Psoas muscle (tissue), 8 donors: ENCODE measurements around the gene CEBPB. TPM values are rescaled to one million over a fixed set of nuclear protein-coding genes. Genes with fewer than 3 reads are reported as not detected.
A peak's percentile ranks its signal among the peaks of the same experiment; 100 is the strongest.
"Not testable (repeated sequence)": the region's sequence is repeated elsewhere in the genome, so short reads cannot be mapped to it uniquely, and the experiment has no call there.

ENCODE experiments used
- ATAC-seq, 4 donors: fragments of 200-7000 bp; cut with Tn5 transposase; one replicate each; pipeline ENCODE4 v1.9.1; 2020; ENCODE audit warnings: moderate library complexity in 3 of 4, mild to moderate bottlenecking in 2 of 4
- DNase-seq, 2 donors: peaks; one replicate each; pipeline ENCODE4 v3.0.0-alpha.2; 2020
- H3K27ac ChIP-seq: fragments of 200-600 bp; one replicate; pipeline ENCODE4 v1.8.0; 2022
- H3K27me3 ChIP-seq, 3 donors: fragments of 200-600 bp in 1 of 3; one replicate each; pipeline versions ENCODE4 v1.6.1 to v1.8.0; 2013 to 2022; ENCODE audit warnings: low read length in 2 of 3, mild to moderate bottlenecking in 2 of 3, moderate library complexity in 1 of 3; ENCODE audit not compliant: insufficient read depth in 3 of 3
- H3K36me3 ChIP-seq, 2 donors: fragments of 200-600 bp in 1 of 2; one replicate each; pipeline versions ENCODE4 v1.6.1 to v1.8.0; 2013 to 2022; ENCODE audit warnings: low read depth in 1 of 2, mild to moderate bottlenecking in 1 of 2, moderate library complexity in 1 of 2; ENCODE audit not compliant: insufficient read depth in 1 of 2
- H3K4me1 ChIP-seq: fragments of 200-600 bp; one replicate; pipeline ENCODE4 v1.8.0; 2022
- H3K4me3 ChIP-seq: fragments of 200-600 bp; one replicate; pipeline ENCODE4 v1.8.0; 2022; ENCODE audit warnings: mild to moderate bottlenecking
- H3K9me3 ChIP-seq: fragments of 200-600 bp; one replicate; pipeline ENCODE4 v1.8.0; 2022
- WGBS, 3 donors: extraction: QIAGEN DNeasy Blood & Tissue Kit; methylation state at CpG; one replicate each; pipeline versions ENCODE4 v1.1.6 to v1.1.7; 2013; 5-methylcytosine and 5-hydroxymethylcytosine counted together
- intact Hi-C, 2 donors: fragments of 100-400 bp; cut with DNase I; formaldehyde crosslinking; loops; one replicate each; pipeline versions ENCODE4 v1.11.0 to v1.14.2; 2022
- polyA plus RNA-seq, 3 donors: library from polyadenylated mRNA; stranded (reverse); fragments of 200-250 nt; gene quantifications; one replicate each; pipeline ENCODE4 v1.2.3, GENCODE V29; 2013
- total RNA-seq, 4 donors: library from RNA; stranded (reverse); fragmentation: NEBNext Ultra II Directional in 2 of 4; extraction: Animal tissue kit (Norgen Biotek cat#: 25700) in 2 of 4; gene quantifications; one replicate each; pipeline versions ENCODE4 v1.2.1 to v1.2.4, GENCODE V29; 2021 to 2023
- TF ChIP-seq, protein P1 (sequence below): fragments of 200-600 bp; IDR thresholded peaks from one replicate; pipeline ENCODE4 v1.8.0; 2022; ENCODE audit warnings: antibody characterized with exemption
- donor health status: healthy with polysubstance abuse.
- donor health status: DM: no; HTN: no; CAD: no; lungs with moderate emphysema.
- donor health status: Bipolar disorder and iron deficiency.
- donor health status: healthy.
- donor health status: DM: yes; HTN: yes; CAD: no.
- donor health status: DM: no; HTN: no; CAD: no.
- donor health status: DM: no; HTN: no; CAD: no.
- donor health status: DM: yes; HTN: yes; CAD: no.

Gene CEBPB
- total and polyA plus RNA-seq, 7 donors: 38.7 to 445 (median 144) TPM

DNA sequence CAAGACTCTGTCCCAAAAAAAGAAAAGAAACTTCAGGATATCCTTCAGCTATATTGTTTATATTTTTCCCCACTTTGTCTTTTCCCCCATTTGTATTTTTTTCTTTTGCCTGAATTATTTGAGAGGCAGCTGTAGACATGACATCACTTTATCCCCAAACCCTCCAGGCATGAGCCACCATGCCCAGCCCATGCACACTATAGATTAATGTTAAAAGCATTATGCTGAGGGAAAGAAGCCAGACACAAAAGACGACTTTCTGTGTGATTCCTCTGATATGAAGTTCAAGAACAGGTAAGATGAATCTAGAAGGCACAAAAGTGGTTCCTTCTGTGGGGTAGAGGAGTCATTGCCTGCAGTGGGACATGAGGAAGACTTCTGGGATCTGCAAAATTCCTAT lies 16.4 kb downstream of the CEBPB start:
- intact Hi-C loops: no loop called here
- DNase-seq (no peak), ATAC-seq (no peak)
- no peaks in the 10 kb centered on the region for H3K9me3 ChIP-seq
- no peaks in the 10 kb centered on the region for H3K27me3 ChIP-seq
- TF ChIP-seq, protein P1, sequence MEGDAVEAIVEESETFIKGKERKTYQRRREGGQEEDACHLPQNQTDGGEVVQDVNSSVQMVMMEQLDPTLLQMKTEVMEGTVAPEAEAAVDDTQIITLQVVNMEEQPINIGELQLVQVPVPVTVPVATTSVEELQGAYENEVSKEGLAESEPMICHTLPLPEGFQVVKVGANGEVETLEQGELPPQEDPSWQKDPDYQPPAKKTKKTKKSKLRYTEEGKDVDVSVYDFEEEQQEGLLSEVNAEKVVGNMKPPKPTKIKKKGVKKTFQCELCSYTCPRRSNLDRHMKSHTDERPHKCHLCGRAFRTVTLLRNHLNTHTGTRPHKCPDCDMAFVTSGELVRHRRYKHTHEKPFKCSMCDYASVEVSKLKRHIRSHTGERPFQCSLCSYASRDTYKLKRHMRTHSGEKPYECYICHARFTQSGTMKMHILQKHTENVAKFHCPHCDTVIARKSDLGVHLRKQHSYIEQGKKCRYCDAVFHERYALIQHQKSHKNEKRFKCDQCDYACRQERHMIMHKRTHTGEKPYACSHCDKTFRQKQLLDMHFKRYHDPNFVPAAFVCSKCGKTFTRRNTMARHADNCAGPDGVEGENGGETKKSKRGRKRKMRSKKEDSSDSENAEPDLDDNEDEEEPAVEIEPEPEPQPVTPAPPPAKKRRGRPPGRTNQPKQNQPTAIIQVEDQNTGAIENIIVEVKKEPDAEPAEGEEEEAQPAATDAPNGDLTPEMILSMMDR: no peak
- no peaks in the 10 kb centered on the region for H3K36me3 ChIP-seq
- WGBS, 3 donors: 73 to 83% (median 79%) methylated on average over 1 of the region's 1 CpG
- no peak overlapping the region for H3K27ac ChIP-seq
- H3K4me1 ChIP-seq: no peaks in the 10 kb centered on the region
- no peak overlapping the region for H3K4me3 ChIP-seq

DNA sequence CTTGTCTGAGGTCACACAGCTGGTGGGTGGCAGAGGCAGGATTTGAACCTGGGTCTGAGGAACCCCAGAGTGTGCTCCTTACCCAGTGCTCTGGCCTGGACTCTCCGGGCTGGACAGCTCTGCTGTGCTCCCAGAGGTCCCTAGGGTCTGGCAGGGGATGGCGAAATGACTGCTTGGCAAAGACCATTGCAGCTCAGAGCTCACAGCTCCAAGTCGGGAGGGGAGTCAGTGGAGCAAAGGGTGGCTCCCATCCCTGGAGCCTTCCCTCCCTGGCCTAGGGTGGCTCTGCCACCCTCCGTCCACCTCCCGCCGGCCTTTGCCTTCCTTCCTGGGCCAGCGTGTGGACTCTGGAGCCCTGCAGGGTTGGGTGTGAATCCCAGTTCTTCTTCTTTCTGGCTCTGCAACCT lies 17.5 kb downstream of the CEBPB start:
- ATAC-seq: peak in 3 of 4 donors; percentile 13 to 54 (median 23)

DNA sequence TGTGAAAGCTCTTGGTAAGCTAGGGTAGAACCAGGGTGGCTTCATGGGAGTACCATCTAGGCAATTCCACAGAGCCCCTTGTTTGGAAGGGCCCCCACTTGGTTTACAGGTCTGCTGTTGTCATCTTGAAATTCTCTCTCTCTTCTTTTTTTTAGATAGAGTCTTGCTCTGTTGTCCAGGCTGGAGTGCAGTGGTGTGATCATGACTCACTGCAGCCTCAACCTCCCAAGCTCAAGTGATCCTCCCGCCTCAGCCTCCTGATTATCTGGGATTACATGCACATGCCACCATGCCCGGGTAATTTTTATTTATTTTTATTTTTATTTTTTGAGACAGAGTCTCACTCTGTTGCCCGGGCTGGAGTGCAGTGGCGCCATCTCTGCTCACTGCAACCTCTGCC lies 18.2 kb downstream of the CEBPB start:
- H3K4me3 ChIP-seq, H3K4me1 ChIP-seq, intact Hi-C loops, H3K27ac ChIP-seq, ATAC-seq, H3K27me3 ChIP-seq, DNase-seq, H3K36me3 ChIP-seq, H3K9me3 ChIP-seq: not testable (repeated sequence)
- WGBS, 3 donors: 78 to 85% (median 79%) methylated on average over 4 of the region's 4 CpGs

More for the DNA sequence above, 17.5 kb downstream of the CEBPB start:
- Histone ChIP-seq H3K4me1 (no peaks in the 10 kb centered on the region), H3K27me3 (no peaks in the 10 kb centered on the region), H3K36me3 (no peaks in the 10 kb centered on the region), H3K9me3 (no peaks in the 10 kb centered on the region), H3K4me3 (no peak overlapping the region), H3K27ac (no peak overlapping the region)
- DNase-seq: no peak
- whole genome bisulfite sequencing, 3 donors: 64 to 80% (median 70%) methylated on average over 7 of the region's 7 CpGs
- TF ChIP-seq, protein P1: no peak
- intact Hi-C loops: no loop called here

DNA sequence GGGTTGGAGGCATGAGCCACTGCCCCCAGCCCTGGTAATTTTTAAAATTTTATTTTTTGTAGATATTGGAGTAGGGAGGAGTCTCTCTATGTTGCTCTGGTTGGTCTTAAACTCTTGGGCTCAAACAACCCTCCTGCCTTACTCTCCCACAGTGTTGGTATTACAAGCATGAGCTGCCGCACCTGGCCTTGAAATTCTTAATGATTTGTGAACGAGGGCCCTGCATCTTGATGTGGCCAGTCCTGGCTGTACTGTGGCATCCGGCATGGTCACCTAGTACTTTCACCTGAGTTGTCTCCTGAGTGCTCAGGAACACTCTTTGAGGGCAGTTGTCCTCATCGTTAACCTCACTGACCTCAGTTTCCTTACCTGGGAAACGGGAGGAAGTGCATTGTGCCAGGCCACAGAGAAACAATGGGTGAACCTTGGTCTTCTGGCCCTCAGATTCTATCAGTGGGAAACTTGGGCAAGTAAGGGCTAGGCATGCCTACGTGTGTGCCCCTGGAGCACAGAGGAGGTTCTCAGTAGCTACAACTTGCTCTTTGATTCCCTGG lies 19.5 kb downstream of the CEBPB start:
- Histone ChIP-seq H3K27ac (no peak overlapping the region), H3K36me3 (no peaks in the 10 kb centered on the region), H3K4me1 (no peaks in the 10 kb centered on the region), H3K4me3 (no peak overlapping the region), H3K9me3 (no peaks in the 10 kb centered on the region), H3K27me3 (no peaks in the 10 kb centered on the region)
- intact Hi-C loops: no loop called here
- ATAC-seq: no peak
- no peak for DNase-seq
- TF ChIP-seq, protein P1: no peak
- 73 to 79% (median 78%) methylated on average over 6 of the region's 6 CpGs for WGBS, 3 donors

DNA sequence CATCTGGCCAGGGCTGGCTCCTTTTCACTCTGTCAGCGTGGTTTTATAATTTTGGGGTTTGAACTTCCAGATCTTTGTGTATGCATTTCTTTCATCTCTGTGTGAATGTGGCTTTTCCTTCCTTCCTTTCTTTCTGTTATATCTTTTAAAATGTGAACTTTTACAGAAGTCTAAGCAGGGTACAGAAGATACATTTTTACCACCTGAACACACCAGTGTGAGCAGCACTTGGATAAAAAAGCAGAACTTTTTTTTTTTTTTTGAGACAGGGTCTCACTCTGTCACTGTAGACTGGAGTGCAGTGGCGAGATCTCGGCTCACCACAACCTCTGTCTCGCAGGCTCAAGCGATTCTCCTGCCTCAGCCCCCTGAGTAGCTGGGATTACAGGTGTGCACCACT lies 20.5 kb downstream of the CEBPB start:
- no peaks in the 10 kb centered on the region for H3K9me3 ChIP-seq
- TF ChIP-seq, protein P1: no peak
- no peak overlapping the region for H3K4me3 ChIP-seq
- no peaks in the 10 kb centered on the region for H3K36me3 ChIP-seq
- no peak overlapping the region for H3K27ac ChIP-seq
- 78 to 87% (median 84%) methylated on average over 5 of the region's 5 CpGs for WGBS, 3 donors
- no peaks in the 10 kb centered on the region for H3K4me1 ChIP-seq
- ATAC-seq: no peak
- H3K27me3 ChIP-seq: no peaks in the 10 kb centered on the region
- no peak for DNase-seq
- intact Hi-C loops: no loop called here
